IPS-18a (cell line): ENCODE measurements around the gene BDKRB2.

Source experiments
- H3K27ac ChIP-seq: one replicate; pipeline ENCODE4 v1.5.1; 2013; ENCODE audit warnings: low read length
- H3K27me3 ChIP-seq: one replicate; pipeline ENCODE4 v1.6.1; 2013; ENCODE audit warnings: mild to moderate bottlenecking, low read length; ENCODE audit not compliant: control insufficient read depth, insufficient read depth
- H3K36me3 ChIP-seq: one replicate; pipeline ENCODE4 v1.6.1; 2013; ENCODE audit warnings: low read depth, low read length; ENCODE audit not compliant: control insufficient read depth
- H3K4me1 ChIP-seq: one replicate; pipeline ENCODE4 v1.6.1; 2013; ENCODE audit warnings: low read depth, low read length; ENCODE audit not compliant: control insufficient read depth
- H3K4me3 ChIP-seq: one replicate; pipeline ENCODE4 v1.5.1; 2013; ENCODE audit warnings: low read length
- H3K9ac ChIP-seq: one replicate; pipeline ENCODE4 v1.6.1; 2013; ENCODE audit warnings: mild to moderate bottlenecking, low read length, moderate library complexity
- H3K9me3 ChIP-seq: one replicate; pipeline ENCODE4 v1.6.1; 2013; ENCODE audit warnings: low read depth, low read length; ENCODE audit not compliant: control insufficient read depth

The BDKRB2 gene

DNA sequence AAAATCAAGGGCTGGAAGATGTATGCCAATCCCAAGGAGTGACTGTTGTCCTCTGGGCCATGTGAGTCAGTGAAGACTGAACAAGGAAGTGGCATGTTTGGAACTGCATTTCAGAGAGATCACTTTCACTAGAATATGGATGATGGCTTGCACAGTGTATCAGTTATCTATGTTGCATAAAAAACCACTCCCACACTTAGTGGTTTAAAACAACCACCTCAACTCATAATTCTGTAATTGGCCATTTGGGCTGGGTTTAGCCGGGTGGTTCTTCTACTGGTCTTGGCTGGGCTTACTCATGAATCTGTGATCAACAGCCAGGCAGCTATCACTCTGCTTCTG is 66.8 kb downstream of the BDKRB2 start:
- Histone ChIP-seq H3K9ac (no peak overlapping the region), H3K36me3 (no peaks in the 10 kb centered on the region), H3K4me3 (no peak overlapping the region), H3K27me3 (no peaks in the 10 kb centered on the region), H3K9me3 (peaks cover 3% of the 10 kb centered on the region), H3K27ac (no peak overlapping the region), H3K4me1 (no peaks in the 10 kb centered on the region)

DNA sequence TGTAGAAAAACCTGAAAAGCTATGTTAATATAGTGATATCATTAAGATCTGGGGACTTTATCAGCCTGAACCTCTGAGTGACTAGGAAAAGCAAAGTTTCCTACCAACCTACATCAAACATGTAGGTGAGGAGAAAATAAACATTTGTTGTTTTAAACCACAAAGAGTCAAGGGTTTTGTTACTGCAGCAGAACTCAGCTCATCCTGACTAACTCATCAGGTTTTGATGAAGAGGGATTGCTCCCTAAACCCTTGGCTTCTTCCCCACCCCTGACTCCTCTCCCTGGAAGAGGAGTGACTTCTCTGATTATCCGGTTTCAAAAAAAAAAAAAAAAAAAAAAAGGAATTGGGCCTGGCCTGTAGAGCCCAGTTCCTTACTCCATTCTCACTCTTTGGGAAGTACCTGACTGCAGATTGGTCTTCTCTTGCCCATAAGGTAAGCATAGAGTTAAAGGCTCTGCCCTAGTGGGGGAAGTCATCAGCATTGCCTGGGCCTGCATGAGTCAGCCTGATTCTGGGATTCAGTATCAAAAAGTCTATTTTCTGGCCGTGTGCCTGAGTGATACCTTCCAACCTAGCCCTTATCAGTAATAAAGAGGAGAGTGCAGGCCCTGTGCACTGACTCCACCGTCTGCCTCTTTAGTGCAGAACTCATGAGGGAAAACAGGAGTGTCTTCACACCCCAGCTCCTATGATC is 68.3 kb downstream of the BDKRB2 start:
- peaks cover 3% of the 10 kb centered on the region for H3K4me1 ChIP-seq
- H3K9ac ChIP-seq, result no peak overlapping the region
- no peak overlapping the region for H3K27ac ChIP-seq
- H3K27me3 ChIP-seq, result no peaks in the 10 kb centered on the region
- H3K9me3 ChIP-seq, result peaks cover 9% of the 10 kb centered on the region
- H3K4me3 ChIP-seq, result no peak overlapping the region
- no peaks in the 10 kb centered on the region for H3K36me3 ChIP-seq

DNA sequence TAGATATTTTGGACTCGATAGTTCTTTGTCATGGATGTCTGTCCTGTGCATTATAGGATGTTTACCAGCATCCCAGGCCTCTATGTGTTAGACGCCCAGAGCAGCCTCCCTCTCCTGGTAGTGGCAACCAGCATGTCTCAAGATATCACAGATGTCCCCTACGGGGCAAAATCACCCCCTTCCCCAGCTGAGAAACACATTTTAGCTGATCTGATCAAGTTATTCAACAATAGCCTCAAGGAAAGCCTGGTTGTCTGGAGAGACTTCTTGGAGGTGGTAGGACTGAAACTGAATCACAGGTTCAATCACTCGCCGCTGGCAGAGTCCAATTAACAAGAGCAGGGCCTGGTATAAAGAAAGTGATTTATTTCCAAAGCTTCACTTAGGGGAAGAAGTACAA is 69.0 kb downstream of the BDKRB2 start:
- Histone ChIP-seq H3K27me3 (no peaks in the 10 kb centered on the region), H3K4me1 (peaks cover 3% of the 10 kb centered on the region), H3K36me3 (no peaks in the 10 kb centered on the region), H3K9me3 (peaks cover 10% of the 10 kb centered on the region), H3K27ac (no peak overlapping the region), H3K9ac (no peak overlapping the region), H3K4me3 (no peak overlapping the region)

DNA sequence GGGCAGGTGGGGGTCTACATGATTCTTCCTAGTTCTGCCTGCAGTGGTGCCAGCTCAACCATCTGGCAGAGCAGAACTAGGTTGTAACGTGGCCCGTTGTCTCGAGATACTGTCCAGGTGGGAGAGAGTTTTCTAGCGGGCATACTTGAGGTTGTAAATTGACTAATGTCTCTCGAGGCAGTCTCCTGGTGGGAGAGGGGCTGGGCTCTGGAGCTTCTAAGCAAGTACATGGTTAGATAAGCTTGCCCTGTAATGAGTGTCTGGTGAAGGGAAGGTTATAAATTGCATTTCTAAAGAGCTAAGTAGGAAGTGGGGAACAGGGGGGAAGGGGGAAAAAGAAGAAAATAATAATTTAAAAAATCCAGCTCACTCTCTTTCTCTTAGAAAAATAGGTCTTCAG is 69.5 kb downstream of the BDKRB2 start:
- Histone ChIP-seq H3K36me3 (no peaks in the 10 kb centered on the region), H3K9me3 (peaks cover 10% of the 10 kb centered on the region), H3K9ac (no peak overlapping the region), H3K27ac (no peak overlapping the region), H3K27me3 (no peaks in the 10 kb centered on the region), H3K4me1 (peaks cover 3% of the 10 kb centered on the region), H3K4me3 (no peak overlapping the region)

DNA sequence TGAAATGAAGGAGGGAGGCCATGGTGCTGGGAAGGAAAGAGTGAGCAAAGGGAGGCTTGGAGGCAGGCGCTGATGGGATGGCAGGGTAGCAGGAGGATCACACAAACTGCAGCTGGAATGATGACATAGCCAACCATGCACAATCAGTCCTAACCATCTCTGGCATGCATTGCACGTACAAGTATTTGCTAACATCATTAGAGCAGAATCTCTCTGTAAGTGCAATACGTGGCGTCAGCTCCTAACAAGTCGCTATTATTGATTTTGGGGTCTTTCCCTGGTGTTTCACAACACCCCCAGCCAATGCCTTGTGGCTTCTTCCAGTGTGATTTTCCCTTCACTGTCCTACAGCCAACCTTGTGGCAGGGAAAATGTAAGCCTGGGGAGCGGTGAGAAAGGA is 69.9 kb downstream of the BDKRB2 start:
- Histone ChIP-seq H3K9me3 (peaks cover 10% of the 10 kb centered on the region), H3K4me3 (no peak overlapping the region), H3K27me3 (no peaks in the 10 kb centered on the region), H3K9ac (no peak overlapping the region), H3K4me1 (peaks cover 3% of the 10 kb centered on the region), H3K27ac (no peak overlapping the region), H3K36me3 (no peaks in the 10 kb centered on the region)

DNA sequence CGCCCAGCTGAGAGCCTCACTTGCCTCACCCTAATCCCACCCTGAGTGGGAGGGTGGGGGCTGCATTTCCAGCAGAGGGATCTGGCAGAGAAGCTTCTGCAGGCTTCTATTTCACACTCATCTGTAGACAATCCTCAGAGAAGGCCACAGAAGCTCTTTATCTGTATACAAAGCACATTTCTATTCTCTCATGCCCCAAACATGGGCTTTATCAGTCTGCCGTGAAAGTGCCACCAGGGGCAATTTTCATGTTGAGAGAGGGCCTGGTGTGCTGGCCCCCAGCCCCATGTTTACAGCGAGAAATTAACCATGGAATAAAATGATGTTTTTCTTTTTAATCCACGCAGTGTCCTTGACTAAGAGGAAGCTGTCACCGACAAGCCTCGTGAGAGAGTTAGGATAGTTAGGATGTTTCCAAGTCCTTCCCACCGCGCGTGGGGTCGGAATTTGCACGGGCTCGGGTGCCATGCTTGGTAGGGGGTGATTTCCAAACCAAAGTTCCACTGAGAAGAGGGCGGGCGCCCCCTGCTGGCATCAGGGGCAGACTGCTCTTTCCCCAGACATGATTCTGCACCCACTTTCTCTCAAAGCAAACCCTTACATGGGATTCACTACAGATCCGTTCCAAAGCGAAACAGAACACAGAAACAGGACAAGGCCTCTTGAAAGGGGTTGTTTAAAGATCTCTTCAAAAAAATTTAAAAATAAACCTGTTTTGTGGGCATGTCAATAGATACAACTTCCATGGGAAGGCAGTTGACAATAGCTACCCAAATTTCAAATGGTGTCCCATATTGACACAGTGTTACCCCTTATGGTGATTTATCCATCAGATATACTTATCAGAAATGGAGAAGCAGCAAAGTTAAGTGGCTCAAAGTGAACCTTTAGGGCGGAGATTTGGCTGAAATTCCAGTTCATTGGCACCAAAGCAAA is 70.8 kb downstream of the BDKRB2 start:
- H3K36me3 ChIP-seq, result no peaks in the 10 kb centered on the region
- no peak overlapping the region for H3K9ac ChIP-seq
- no peak overlapping the region for H3K4me3 ChIP-seq
- H3K27ac ChIP-seq, result no peak overlapping the region
- H3K4me1 ChIP-seq, result peaks cover 3% of the 10 kb centered on the region
- peaks cover 10% of the 10 kb centered on the region for H3K9me3 ChIP-seq
- H3K27me3 ChIP-seq, result no peaks in the 10 kb centered on the region

DNA sequence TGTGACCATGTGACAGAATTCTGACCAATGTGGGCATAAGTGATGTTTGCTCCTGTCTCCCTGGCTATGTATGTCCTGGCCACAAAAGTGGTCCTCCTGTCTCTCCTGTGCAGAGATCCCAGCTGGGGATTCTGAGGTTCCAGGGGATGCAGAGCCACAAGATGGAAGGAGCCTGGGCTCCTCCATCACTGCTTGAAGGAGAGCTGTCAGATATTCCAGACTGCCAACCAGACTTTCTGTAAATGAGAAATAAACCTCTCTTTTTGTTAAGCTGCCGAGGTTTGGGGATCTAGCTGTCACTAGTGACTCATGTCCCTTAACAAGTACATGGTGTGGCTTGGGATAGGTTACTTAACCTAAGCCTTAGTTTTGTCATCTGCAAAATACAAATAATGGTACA is 73.3 kb downstream of the BDKRB2 start:
- Histone ChIP-seq H3K27ac (no peak overlapping the region), H3K9ac (no peak overlapping the region), H3K4me1 (peaks cover 3% of the 10 kb centered on the region), H3K4me3 (no peak overlapping the region), H3K9me3 (peaks cover 7% of the 10 kb centered on the region), H3K27me3 (no peaks in the 10 kb centered on the region), H3K36me3 (no peaks in the 10 kb centered on the region)

DNA sequence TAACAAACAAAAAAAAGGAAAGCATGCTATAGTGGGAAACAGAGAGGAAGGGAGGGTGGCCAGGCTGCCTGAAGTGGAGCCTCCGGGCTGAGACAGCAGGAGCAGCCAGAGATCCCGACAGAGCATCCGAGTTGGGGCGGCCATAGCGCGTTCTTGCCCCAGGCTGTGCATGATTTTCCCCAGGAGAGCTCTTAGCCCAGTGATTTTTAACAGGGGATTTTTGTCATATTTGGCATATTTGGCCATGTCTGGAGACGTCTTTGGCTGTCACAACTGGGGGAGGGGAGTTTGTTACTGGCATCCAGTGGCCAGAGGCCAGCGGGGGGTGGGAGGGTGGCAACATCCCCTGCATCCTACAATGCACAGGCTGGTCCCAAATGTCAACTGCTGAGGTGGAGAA is 74.9 kb downstream of the BDKRB2 start:
- Histone ChIP-seq H3K4me1 (peaks cover 3% of the 10 kb centered on the region), H3K4me3 (no peak overlapping the region), H3K9me3 (peaks cover 7% of the 10 kb centered on the region), H3K36me3 (no peaks in the 10 kb centered on the region), H3K9ac (no peak overlapping the region), H3K27me3 (no peaks in the 10 kb centered on the region), H3K27ac (no peak overlapping the region)

DNA sequence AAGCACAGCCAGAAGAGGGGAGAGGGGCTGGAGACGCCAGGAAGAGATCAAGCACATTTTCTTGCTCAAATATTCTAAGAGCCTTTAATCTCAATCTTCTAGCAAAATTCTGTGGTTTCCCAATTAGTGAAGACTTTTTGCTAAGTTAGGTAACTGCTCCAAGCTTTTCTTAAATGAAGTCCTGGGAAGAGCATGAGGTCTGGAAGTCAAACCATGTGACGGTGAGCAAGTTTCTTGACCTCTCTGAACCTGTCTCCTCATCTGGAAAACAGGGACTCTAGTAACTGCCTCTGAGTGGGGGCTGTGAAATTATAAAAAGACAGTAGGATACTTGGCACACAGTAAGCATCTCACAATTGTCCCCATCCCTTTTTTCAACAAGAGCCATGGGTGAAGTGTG is 75.5 kb downstream of the BDKRB2 start:
- H3K4me3 ChIP-seq, result no peak overlapping the region
- H3K9me3 ChIP-seq, result peaks cover 7% of the 10 kb centered on the region
- no peak overlapping the region for H3K27ac ChIP-seq
- H3K36me3 ChIP-seq, result no peaks in the 10 kb centered on the region
- no peak overlapping the region for H3K9ac ChIP-seq
- H3K27me3 ChIP-seq, result no peaks in the 10 kb centered on the region
- peaks cover 3% of the 10 kb centered on the region for H3K4me1 ChIP-seq

DNA sequence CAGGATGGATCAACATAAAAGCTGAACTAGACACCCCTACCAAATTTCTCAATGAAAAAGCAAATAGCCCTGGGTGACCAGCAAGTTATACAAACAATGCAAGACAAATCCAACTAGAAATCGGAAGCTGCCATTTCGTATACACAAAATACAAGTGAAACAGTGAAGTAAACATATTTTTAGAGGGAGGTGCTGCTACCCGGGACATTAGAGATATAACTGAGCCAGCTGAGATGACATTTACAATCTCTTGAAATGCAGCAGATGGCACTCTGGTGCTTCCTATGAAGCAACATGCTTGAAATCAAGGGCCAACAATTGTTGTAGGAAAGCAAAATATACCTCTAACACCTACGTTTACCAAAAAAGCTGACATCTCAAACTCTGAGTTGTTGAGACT is 76.8 kb downstream of the BDKRB2 start:
- no peaks in the 10 kb centered on the region for H3K27me3 ChIP-seq
- H3K4me3 ChIP-seq, result no peak overlapping the region
- H3K36me3 ChIP-seq, result peaks cover 3% of the 10 kb centered on the region
- no peak overlapping the region for H3K27ac ChIP-seq
- peaks cover 3% of the 10 kb centered on the region for H3K4me1 ChIP-seq
- H3K9ac ChIP-seq, result no peak overlapping the region
- H3K9me3 ChIP-seq, result peaks cover 7% of the 10 kb centered on the region

DNA sequence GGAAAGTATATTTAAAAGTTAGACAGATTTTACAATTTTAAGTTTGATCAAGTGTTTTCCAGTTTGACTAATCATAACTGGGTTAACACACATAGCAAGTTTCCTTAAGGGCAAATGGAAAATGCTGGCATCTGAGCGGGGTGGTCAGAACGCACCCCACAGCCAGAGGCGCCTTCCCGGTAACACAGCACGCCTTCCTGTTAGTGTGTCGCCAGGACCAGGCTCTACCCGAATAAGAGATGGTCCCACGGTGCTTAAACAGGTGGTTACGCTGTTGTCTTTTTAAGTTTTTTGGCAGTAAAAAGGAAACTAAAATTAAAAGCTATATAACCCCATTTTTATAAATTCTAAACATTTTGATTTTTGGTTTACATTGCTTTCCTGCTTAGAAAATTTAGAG is 79.4 kb downstream of the BDKRB2 start:
- Histone ChIP-seq H3K4me1 (no peaks in the 10 kb centered on the region), H3K4me3 (no peak overlapping the region), H3K9me3 (no peaks in the 10 kb centered on the region), H3K9ac (no peak overlapping the region), H3K36me3 (peaks cover 3% of the 10 kb centered on the region), H3K27me3 (no peaks in the 10 kb centered on the region), H3K27ac (no peak overlapping the region)

DNA sequence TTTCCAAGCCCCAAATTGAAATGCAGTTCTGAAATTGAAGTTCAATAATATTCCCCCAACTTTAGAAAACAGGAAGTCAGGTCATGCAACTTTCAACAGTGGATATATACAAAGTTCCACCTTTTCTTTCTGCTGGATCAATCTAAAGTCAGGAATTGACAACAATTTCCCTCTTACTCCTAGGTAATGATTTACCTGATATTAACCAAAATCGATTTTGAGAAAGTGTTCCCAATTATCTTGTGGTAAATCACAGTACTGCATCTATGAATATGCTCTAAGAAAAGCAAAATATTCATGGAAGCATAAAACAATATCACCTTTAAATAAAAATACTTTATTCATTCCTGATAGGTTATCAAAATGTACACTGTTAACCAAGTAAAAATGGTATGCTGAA is 79.8 kb downstream of the BDKRB2 start:
- Histone ChIP-seq H3K4me3 (no peak overlapping the region), H3K27me3 (no peaks in the 10 kb centered on the region), H3K9me3 (no peaks in the 10 kb centered on the region), H3K27ac (no peak overlapping the region), H3K4me1 (no peaks in the 10 kb centered on the region), H3K36me3 (peaks cover 5% of the 10 kb centered on the region), H3K9ac (no peak overlapping the region)
